ENCODE data around the gene ARMH4.
A peak's percentile ranks its signal among the peaks of the same experiment; 100 is the strongest.

ARMH4 gene

DNA sequence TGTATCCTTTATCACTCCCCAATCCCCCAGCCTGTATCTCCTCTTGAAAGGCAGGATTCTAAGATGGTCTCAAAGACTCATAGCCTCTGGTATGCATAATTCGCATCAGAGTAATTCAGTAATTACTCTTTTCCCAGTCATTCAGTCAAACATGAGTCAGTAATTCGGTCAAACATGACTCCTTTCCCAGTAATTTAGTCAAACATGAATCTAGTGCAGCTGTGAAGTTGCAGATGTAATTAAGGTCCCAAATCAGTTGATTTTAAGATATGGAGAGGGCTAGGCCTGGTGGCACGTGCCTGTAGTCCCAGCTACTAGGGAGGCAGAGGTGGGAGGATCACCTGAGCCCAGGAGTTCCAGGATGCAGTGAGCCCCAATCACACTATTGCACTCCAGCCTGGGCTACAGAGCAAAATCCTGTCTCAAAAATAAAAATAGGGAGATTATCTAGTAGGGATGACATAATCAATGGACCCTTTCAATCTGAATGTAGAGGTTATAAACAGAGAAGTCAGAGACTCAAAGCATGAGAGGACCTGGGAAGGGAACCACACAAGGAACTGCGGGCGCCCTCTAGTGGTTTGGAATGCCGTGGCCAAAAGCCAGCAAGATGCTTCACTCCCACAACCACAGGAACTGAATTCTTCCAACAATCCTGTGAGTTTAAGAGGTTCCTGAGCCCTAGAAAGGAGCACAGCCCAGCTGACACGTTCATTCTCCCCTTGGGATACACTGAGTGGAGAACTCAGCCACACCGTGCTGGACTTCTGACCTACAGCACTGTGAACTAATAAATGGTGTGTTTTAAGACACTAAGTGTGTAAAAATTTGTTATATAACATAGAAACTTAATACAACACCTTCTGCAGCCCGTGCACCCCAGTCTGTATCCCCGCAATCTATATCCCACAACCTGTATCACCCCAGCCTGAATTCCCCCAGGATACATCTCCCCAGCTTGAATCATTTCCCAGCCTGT lies 14.3 kb upstream of the ARMH4 start:
- H3K27ac ChIP-seq: no peak overlapping the region
- TF ChIP-seq, protein P1, sequence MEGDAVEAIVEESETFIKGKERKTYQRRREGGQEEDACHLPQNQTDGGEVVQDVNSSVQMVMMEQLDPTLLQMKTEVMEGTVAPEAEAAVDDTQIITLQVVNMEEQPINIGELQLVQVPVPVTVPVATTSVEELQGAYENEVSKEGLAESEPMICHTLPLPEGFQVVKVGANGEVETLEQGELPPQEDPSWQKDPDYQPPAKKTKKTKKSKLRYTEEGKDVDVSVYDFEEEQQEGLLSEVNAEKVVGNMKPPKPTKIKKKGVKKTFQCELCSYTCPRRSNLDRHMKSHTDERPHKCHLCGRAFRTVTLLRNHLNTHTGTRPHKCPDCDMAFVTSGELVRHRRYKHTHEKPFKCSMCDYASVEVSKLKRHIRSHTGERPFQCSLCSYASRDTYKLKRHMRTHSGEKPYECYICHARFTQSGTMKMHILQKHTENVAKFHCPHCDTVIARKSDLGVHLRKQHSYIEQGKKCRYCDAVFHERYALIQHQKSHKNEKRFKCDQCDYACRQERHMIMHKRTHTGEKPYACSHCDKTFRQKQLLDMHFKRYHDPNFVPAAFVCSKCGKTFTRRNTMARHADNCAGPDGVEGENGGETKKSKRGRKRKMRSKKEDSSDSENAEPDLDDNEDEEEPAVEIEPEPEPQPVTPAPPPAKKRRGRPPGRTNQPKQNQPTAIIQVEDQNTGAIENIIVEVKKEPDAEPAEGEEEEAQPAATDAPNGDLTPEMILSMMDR (conservative IDR thresholded peaks at IDR 0.05): peak; percentile 93

DNA sequence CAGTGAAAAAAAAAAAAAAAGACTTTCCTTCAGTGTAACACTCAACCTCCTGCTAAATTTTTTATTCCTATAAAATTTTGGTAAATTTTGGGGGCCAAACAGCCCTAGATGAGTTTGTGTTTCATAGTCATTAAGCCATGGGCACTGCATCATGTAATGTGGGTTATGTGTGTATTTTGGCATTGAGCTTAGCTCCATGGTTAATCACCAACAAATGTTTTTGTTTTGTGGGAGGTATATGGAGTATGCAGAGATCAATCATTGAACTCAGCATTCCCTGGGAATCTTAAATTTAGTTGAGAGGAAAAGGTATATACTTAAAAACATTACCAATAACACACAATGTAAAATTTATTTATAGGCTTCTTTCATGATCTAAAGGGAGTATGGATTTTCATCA lies 8.5 kb upstream of the ARMH4 start:
- TF ChIP-seq, protein P1 (conservative IDR thresholded peaks at IDR 0.05): no peak
- H3K27ac ChIP-seq: no peak overlapping the region

DNA sequence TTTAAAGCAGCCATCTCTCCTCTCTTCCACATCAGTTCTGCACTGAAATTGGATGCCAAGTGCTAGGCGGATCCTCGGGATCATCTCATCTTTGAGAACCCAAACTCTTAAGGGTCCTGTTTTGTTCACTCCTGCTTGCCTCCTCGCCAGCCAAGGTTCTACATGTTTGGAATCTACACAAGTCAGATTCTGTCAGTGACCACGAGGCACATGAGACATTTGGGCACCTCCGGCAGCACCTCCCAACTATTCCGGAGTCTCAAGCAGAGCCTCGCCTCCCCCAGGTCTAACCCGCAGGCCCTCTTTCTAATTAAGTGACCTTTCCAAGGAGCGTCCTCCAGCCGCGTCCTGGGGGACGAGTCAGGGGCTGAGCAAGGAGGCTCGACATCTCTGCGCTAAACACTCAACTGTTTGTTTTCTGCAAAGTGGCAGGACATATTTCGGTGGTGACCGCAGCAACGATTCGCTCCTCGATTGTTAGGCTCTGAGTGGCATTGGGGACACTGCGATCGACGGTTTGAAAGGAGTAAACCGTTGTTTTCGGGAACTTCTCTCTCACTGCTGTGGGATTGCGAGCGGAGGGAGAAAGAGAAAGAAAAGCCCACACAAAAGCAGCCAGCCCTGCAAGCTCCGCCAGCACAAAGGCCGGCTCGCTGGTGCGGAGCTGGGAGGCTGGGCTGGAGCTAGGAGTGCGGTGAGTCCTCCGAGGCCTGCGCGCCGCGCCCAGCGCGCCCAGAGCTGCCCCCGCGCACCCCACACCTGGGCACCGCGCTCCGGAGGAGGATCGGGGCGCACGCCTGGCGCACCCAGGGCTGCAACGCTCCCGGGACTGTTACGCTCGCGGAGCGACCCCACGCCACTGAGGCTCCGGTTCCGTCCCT lies 640 bp downstream of the ARMH4 start:
- peak overlapping the region; percentile 44; the same call in 1 of the 2 replicates for H3K27ac ChIP-seq
- TF ChIP-seq, protein P1 (conservative IDR thresholded peaks at IDR 0.05): no peak

GRCh38 chr14:58150243-58150805 lies 1.7 kb downstream of the ARMH4 start:
- TF ChIP-seq, protein P1 (conservative IDR thresholded peaks at IDR 0.05): no peak
- H3K27ac ChIP-seq: no peak overlapping the region

DNA sequence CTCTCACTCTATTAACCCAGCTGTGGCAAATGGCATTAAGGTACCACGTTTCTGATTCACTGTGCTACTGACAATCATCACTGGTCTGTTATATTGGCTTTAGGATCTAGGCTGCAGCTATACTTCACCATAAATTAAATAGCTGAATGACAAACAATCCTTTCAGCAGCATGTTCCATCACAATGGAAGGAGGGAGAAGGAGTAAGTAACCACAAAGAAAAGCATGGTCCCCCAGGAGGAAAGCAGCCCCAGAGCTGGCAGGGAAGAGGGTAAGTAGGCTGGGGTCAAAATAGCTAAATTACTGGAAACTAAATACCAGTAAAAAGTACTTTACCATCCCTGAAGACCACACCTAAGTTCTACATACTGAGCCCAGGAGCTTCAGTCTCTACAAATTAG lies 2.8 kb downstream of the ARMH4 start:
- TF ChIP-seq, protein P1 (conservative IDR thresholded peaks at IDR 0.05): no peak
- H3K27ac ChIP-seq: no peak overlapping the region

GRCh38 chr14:58146399-58146798 lies 5.6 kb downstream of the ARMH4 start:
- TF ChIP-seq, protein P1 (conservative IDR thresholded peaks at IDR 0.05): no peak

DNA sequence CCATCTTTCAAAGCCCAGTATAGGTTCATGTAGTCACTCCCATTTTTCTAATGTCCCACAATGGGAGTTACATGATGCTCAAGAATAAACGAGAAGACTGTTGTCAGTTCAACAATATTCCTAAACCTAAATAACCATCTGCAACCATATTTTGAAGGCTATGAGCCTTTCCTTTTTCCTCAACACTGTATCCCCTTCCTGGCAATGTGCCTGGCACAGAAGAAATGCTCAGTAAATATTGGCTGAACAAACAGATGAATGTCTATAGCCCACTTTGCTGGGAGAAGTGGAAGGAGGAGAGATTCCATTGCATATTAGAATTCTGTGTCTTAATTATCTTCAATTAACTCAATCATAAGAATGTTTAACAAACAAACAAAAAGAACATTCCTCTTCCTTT lies 6.1 kb downstream of the ARMH4 start:
- TF ChIP-seq, protein P1 (conservative IDR thresholded peaks at IDR 0.05): no peak
- no peak overlapping the region; the same call in 1 of the 2 replicates for H3K27ac ChIP-seq

More at GRCh38 chr14:58146399-58146798, 5.6 kb downstream of the ARMH4 start:
- no peak overlapping the region; the same call in 1 of the 2 replicates for H3K27ac ChIP-seq

All from VCaP (cell line).